Inflammatory macrophage (primary cell): Measurements from ENCODE around the gene TDRD9.
A peak's percentile ranks its signal among the peaks of the same experiment; 100 is the strongest.
"Not testable (repeated sequence)": the region's sequence is repeated elsewhere in the genome, so short reads cannot be mapped to it uniquely, and the experiment has no call there.

Source experiments
- DNase-seq, 2 donors: peaks; one replicate each; pipeline ENCODE4 v3.0.0-alpha.2; 2020 to 2022
- total RNA-seq, 18 experiments: gene quantifications; one replicate each; lab custom pipeline; 2026; ENCODE audit warnings: mixed read lengths in 6 of 18, inconsistent platforms in 2 of 18; lab: John Stamatoyannopoulos, UW

The TDRD9 gene
- 33.5 to 260 (median 86.9) reads per million in 18 experiments for total RNA-seq

GRCh38 chr14:103928011-103928890 lies at the start of gene TDRD9:
TDRD9 (plus strand) TSS chr14:103928456; CDS start chr14:103928510, 54 bp downstream.
- DNase-seq: peak in 1 of 2 donors; percentile 20

GRCh38 chr14:103879118-103879569 lies 49.1 kb upstream of the TDRD9 start:
- DNase-seq: no peak

GRCh38 chr14:103879570-103880347 lies 48.5 kb upstream of the TDRD9 start:
- peak; percentile 46 to 76 for DNase-seq

GRCh38 chr14:103880348-103881267 lies 47.6 kb upstream of the TDRD9 start:
- DNase-seq: peak; percentile 63 to 65

GRCh38 chr14:103881268-103882201 lies 46.7 kb upstream of the TDRD9 start:
- DNase-seq: no peak

- DNase-seq: no peak
Measured at GRCh38 chr14:103882503-103883262, 45.6 kb upstream of the TDRD9 start.

- no peak for DNase-seq
Measured at GRCh38 chr14:103883263-103883523, 45.1 kb upstream of the TDRD9 start.

GRCh38 chr14:103884854-103885253 lies 43.4 kb upstream of the TDRD9 start:
- DNase-seq: no peak

- no peak for DNase-seq
Measured at GRCh38 chr14:103885509-103885932, 42.7 kb upstream of the TDRD9 start.

GRCh38 chr14:103886304-103887169 lies 41.7 kb upstream of the TDRD9 start:
- DNase-seq: peak; percentile 50 to 87

- no peak for DNase-seq
Measured at GRCh38 chr14:103887170-103887501, 41.1 kb upstream of the TDRD9 start.

GRCh38 chr14:103887557-103888115 lies 40.6 kb upstream of the TDRD9 start:
- DNase-seq: no peak

- not testable (repeated sequence) for DNase-seq
Measured at GRCh38 chr14:103889002-103889312, 39.3 kb upstream of the TDRD9 start.

GRCh38 chr14:103889313-103890051 lies 38.8 kb upstream of the TDRD9 start:
- peak; percentile 83 to 97 for DNase-seq

GRCh38 chr14:103890052-103890371 lies 38.2 kb upstream of the TDRD9 start:
- DNase-seq: no peak

GRCh38 chr14:103890821-103891666 lies 37.2 kb upstream of the TDRD9 start:
- peak; percentile 68 to 87 for DNase-seq

- DNase-seq: no peak
Measured at GRCh38 chr14:103891667-103892215, 36.5 kb upstream of the TDRD9 start.

GRCh38 chr14:103892247-103892646 lies 36.0 kb upstream of the TDRD9 start:
- DNase-seq: no peak
